Mononuclear cell (primary cell): Measurements from ENCODE around the gene INSM2. TPM values are rescaled to one million over a fixed set of nuclear protein-coding genes. Genes with fewer than 3 reads are reported as not detected.

ENCODE experiments used
- H3K27me3 ChIP-seq: 2 replicates; pipeline ENCODE4 v1.6.0; 2011; ENCODE audit warnings: low read length, control low read depth; ENCODE audit not compliant: insufficient read depth
- H3K4me1 ChIP-seq: 2 replicates; pipeline ENCODE4 v1.5.1; 2011; ENCODE audit warnings: mild to moderate bottlenecking, low read length, control low read depth; ENCODE audit not compliant: insufficient read depth
- H3K4me3 ChIP-seq: 2 replicates; pipeline ENCODE4 v1.5.1; 2011; ENCODE audit warnings: mild to moderate bottlenecking, low read length, moderate library complexity
- H3K9me3 ChIP-seq: 2 replicates; pipeline ENCODE4 v1.5.1; 2011; ENCODE audit warnings: low read depth, mild to moderate bottlenecking, control low read depth, low read length
- total RNA-seq: library from RNA; depleted of rRNA; stranded (reverse); fragments of >200 nt; gene quantifications from one replicate; pipeline ENCODE4 v1.2.3, GENCODE V29; 2012

INSM2 gene
- total RNA-seq, 1 donor, result not detected

DNA sequence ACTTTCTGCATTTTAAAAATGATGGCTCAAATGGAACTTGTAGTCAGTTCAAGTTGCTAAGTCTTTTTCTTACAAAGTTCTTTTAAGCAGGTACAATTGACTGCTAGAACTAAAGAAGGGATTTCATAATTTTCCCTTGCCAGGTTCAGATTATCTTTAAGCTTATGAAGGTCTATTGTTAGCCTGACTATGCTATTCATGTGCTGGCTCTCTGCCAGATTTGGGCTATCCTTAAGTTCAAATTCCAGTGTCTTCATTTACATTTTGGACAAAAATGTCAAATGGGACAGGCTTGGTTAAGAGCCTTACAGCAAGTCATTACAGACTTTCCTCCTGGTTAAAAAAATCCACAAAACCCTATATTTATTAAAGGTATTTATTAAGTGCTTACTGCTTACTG lies 42.3 kb downstream of the INSM2 start:
- Histone ChIP-seq H3K27me3 (no peaks in the 10 kb centered on the region), H3K4me3 (no peak overlapping the region), H3K4me1 (no peaks in the 10 kb centered on the region), H3K9me3 (no peaks in the 10 kb centered on the region)

DNA sequence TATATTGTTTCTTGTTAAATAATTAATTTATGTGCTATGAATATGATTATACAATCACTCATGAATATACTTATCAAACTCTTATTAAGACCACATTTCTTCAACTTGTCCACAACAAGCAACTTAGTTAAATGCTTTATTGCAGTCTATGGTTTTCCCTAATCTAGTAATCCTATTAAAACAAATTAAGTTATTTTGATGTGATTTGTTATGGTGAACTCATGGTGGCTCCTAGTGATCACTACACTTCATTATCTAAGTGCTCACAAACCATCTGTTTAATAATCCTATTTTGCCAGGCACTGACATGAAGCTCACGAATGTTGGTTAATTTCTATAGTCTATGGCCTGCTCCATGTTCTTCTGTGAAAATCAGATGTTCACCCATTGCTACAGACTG lies 42.9 kb downstream of the INSM2 start:
- Histone ChIP-seq H3K9me3 (no peaks in the 10 kb centered on the region), H3K4me3 (no peak overlapping the region), H3K27me3 (no peaks in the 10 kb centered on the region), H3K4me1 (no peaks in the 10 kb centered on the region)

- no peaks in the 10 kb centered on the region for H3K4me1 ChIP-seq
- no peaks in the 10 kb centered on the region for H3K27me3 ChIP-seq
Measured at GRCh38 chr14:35578135-35578534, 44.2 kb downstream of the INSM2 start.

GRCh38 chr14:35578639-35579038 lies 44.7 kb downstream of the INSM2 start:
- no peaks in the 10 kb centered on the region for H3K9me3 ChIP-seq
- H3K27me3 ChIP-seq, result no peaks in the 10 kb centered on the region
- no peaks in the 10 kb centered on the region for H3K4me1 ChIP-seq
- no peak overlapping the region for H3K4me3 ChIP-seq

More at GRCh38 chr14:35578135-35578534, 44.2 kb downstream of the INSM2 start:
- H3K4me3 ChIP-seq, result no peak overlapping the region
- H3K9me3 ChIP-seq, result no peaks in the 10 kb centered on the region

Other genes with a start within 250 kb of the INSM2 start
- gene PSMA6, start 241.8 kb upstream of the INSM2 start, total RNA-seq, result 153 TPM
- 6,701 TPM for gene NFKBIA, start 129.4 kb upstream of the INSM2 start, total RNA-seq